Lung (tissue), 12 donors: Measurements from ENCODE around the gene ALX4. TPM values are rescaled to one million over a fixed set of nuclear protein-coding genes. Genes with fewer than 3 reads are reported as not detected.

ENCODE experiments used
- ATAC-seq: fragments of 200-7000 bp; cut with Tn5 transposase; one replicate; pipeline ENCODE4 v1.9.1; 2020; ENCODE audit warnings: moderate number of reproducible peaks; ENCODE audit not compliant: insufficient read depth, low FRiP score
- DNase-seq, 3 donors: peaks; one replicate each; pipeline ENCODE4 v3.0.0-alpha.2; 2013 to 2017
- H3K27ac ChIP-seq, 2 donors: one replicate each; pipeline ENCODE4 v1.5.1; 2013; ENCODE audit warnings: mild to moderate bottlenecking in 2 of 2, moderate library complexity in 2 of 2, control low read depth in 1 of 2, inconsistent platforms in 1 of 2, low read depth in 1 of 2, low read length in 1 of 2
- H3K27me3 ChIP-seq, 3 donors: one replicate each; pipeline ENCODE4 v1.5.1; 2013; ENCODE audit warnings: low read length in 2 of 3; ENCODE audit not compliant: control insufficient read depth in 3 of 3, insufficient read depth in 3 of 3
- H3K36me3 ChIP-seq, 4 donors: one replicate each; pipeline ENCODE4 v1.5.1; 2013; ENCODE audit warnings: low read length in 4 of 4, mild to moderate bottlenecking in 1 of 4, moderate library complexity in 1 of 4; ENCODE audit not compliant: control insufficient read depth in 4 of 4, insufficient read depth in 4 of 4
- H3K4me1 ChIP-seq, 5 donors: one replicate each; pipeline ENCODE4 v1.5.1; 2013; ENCODE audit warnings: low read length in 5 of 5, mild to moderate bottlenecking in 2 of 5, moderate library complexity in 1 of 5; ENCODE audit not compliant: control insufficient read depth in 5 of 5, insufficient read depth in 5 of 5
- H3K4me3 ChIP-seq: one replicate; pipeline ENCODE4 v1.5.1; 2013; ENCODE audit warnings: mild to moderate bottlenecking, control low read depth, moderate library complexity
- H3K9ac ChIP-seq, 2 donors: one replicate each; pipeline ENCODE4 v1.5.1; 2013; ENCODE audit warnings: low read length in 2 of 2, control low read depth in 1 of 2; ENCODE audit not compliant: insufficient read depth in 1 of 2
- H3K9me3 ChIP-seq, 4 donors: one replicate each; pipeline ENCODE4 v1.5.1; 2013; ENCODE audit warnings: low read length in 3 of 4, mild to moderate bottlenecking in 1 of 4, moderate library complexity in 1 of 4; ENCODE audit not compliant: control insufficient read depth in 4 of 4, insufficient read depth in 3 of 4
- CTCF ChIP-seq: IDR thresholded peaks from 2 replicates; pipeline ENCODE4 v1.5.1; 2012; ENCODE audit warnings: mild to moderate bottlenecking; ENCODE audit errors: control extremely low read depth, extremely low read depth
- WGBS, 2 donors: extraction: QIAGEN DNeasy Blood & Tissue Kit; methylation state at CpG; one replicate each; pipeline ENCODE4 v1.1.7; 2013; 5-methylcytosine and 5-hydroxymethylcytosine counted together
- polyA plus RNA-seq, 2 donors: library from polyadenylated mRNA; stranded (reverse); fragments of 200-250 nt; gene quantifications; one replicate each; pipeline ENCODE4 v1.2.1, GENCODE V29; 2013
- total RNA-seq, 2 donors: library from RNA; depleted of rRNA in 1 of 2; stranded (reverse); fragments of >200 nt in 1 of 2; gene quantifications; one replicate each; pipeline ENCODE4 v1.2.1, GENCODE V29; 2014 to 2021
- donor health status: control.
- donor health status: control.
- donor health status: Bipolar disorder and iron deficiency.
- donor health status: healthy.
- donor health status: DM: yes; HTN: yes; CAD: no.

The ALX4 gene
- total and polyA plus RNA-seq, 4 donors, result 0.01 to 0.06 TPM; not detected in 2

GRCh38 chr11:44332665-44333064 is 22.7 kb upstream of the ALX4 start:
- Histone ChIP-seq H3K4me1 (no peaks in the 10 kb centered on the region), H3K36me3 (no peaks in the 10 kb centered on the region), H3K27ac (no peak overlapping the region), H3K4me3 (no peak overlapping the region), H3K9ac (no peak overlapping the region), H3K9me3 (no peaks in the 10 kb centered on the region), H3K27me3 (peaks cover 4 to 76% (median 52%) of the 10 kb centered on the region in 3 donors)
- ATAC-seq (no peak), DNase-seq (no peak)
- no peak for TF ChIP-seq CTCF
- 70 to 72% methylated on average over 6 of the region's 6 CpGs for WGBS, 2 donors

- DNase-seq, result no peak
- Histone ChIP-seq H3K9ac (no peak overlapping the region), H3K4me1 (peaks cover 0 to 6% (median 0%) of the 10 kb centered on the region in 5 donors), H3K36me3 (no peaks in the 10 kb centered on the region), H3K4me3 (no peak overlapping the region), H3K9me3 (no peaks in the 10 kb centered on the region), H3K27ac (no peak overlapping the region), H3K27me3 (peaks cover 4 to 61% (median 37%) of the 10 kb centered on the region in 3 donors)
- no peak for ATAC-seq
- TF ChIP-seq CTCF, result no peak
- 66 to 73% methylated on average over 8 of the region's 8 CpGs for WGBS, 2 donors
These were observed 19.7 kb upstream of the ALX4 start for GRCh38 chr11:44329472-44330230.

- peaks cover 2 to 57% (median 43%) of the 10 kb centered on the region in 3 donors for H3K27me3 ChIP-seq
- no peak for DNase-seq
- 28 to 35% methylated on average over 11 of the region's 11 CpGs for WGBS, 2 donors
These were observed 18.3 kb upstream of the ALX4 start for GRCh38 chr11:44328138-44328660.

More at GRCh38 chr11:44328138-44328660, 18.3 kb upstream of the ALX4 start:
- Histone ChIP-seq H3K4me3 (no peak overlapping the region), H3K27ac (no peak overlapping the region), H3K9ac (no peak overlapping the region), H3K36me3 (no peaks in the 10 kb centered on the region), H3K9me3 (peaks cover 0 to 1% (median 0%) of the 10 kb centered on the region in 4 donors), H3K4me1 (peaks cover 0 to 6% (median 0%) of the 10 kb centered on the region in 5 donors)
- TF ChIP-seq CTCF, result no peak
- no peak for ATAC-seq
